Stimulated activated effector memory CD8-positive, alpha-beta T cell treated with anti-CD3 and anti-CD28 coated beads, Interleukin-12 subunit alpha, Interleukin-12 subunit beta, amount 100 ng/mL, for 72 hours (primary cell): ENCODE data around the gene LOXL4.

Experiments
- ATAC-seq: fragments of 150-1000 bp; cut with Tn5 transposase; 2 replicates; pipeline ENCODE4 v1.10.0; 2021
- DNase-seq, 2 donors: peaks; one replicate each; pipeline ENCODE4 v3.0.0; 2021 to 2022; ENCODE audit warnings: low spot score in 2 of 2
- H3K27ac Mint-ChIP-seq: one replicate; pipeline ENCODE4 v1.8.0; 2022; ENCODE audit warnings: mild to moderate bottlenecking, mixed read lengths
- H3K36me3 Mint-ChIP-seq: one replicate; pipeline ENCODE4 v1.8.0; 2022; ENCODE audit warnings: mild to moderate bottlenecking, mixed read lengths
- H3K4me1 Mint-ChIP-seq: one replicate; pipeline ENCODE4 v1.8.0; 2022; ENCODE audit warnings: mixed read lengths
- H3K4me3 Mint-ChIP-seq: one replicate; pipeline ENCODE4 v1.8.0; 2022; ENCODE audit warnings: mild to moderate bottlenecking, mixed read lengths
- H3K9me3 Mint-ChIP-seq: one replicate; pipeline ENCODE4 v1.8.0; 2022; ENCODE audit warnings: mixed read lengths

Gene LOXL4

DNA sequence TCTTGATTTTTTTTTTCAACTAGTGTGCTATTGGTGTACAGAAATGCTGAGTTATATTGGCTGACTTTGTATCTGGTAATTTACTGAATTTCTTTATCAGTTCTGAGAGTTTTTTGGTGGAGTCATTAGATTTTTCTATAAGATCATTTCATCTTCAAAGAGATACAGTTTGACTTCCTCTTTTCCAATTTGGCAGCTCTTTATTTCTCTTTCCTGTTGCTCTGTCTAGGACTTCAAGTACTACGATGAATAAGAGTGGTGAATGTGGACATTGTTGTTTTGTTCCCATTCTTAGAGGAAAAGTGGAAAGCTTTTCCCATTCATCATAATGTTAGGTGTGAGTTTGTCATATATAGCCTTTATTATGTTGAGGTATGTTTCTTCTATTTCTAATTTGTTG lies 50.2 kb downstream of the LOXL4 start:
- no peak for ATAC-seq
- H3K36me3 Mint-ChIP-seq: no peaks in the 10 kb centered on the region
- peaks cover 21% of the 10 kb centered on the region for H3K9me3 Mint-ChIP-seq
- no peak overlapping the region for H3K27ac Mint-ChIP-seq
- peaks cover 17% of the 10 kb centered on the region for H3K4me1 Mint-ChIP-seq
- no peak overlapping the region for H3K4me3 Mint-ChIP-seq
- no peak for DNase-seq

DNA sequence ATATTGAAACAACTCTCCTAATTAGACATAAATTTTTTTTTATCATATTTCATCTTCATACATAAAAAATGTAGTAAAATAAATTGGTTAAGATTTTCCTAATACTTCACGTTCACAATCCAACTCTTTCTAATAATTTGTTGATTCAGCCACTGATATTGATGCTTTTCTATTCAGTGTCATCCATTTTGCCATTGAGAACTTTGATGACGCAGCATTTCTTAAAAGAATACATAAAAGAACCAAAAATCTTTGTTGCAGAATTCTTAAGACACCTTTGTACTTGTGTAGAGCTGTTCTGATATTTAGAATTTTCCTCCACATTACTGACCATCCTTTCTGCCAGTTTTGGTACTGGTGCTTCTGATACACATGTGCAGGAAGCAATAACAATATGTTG lies 52.6 kb downstream of the LOXL4 start:
- H3K4me1 Mint-ChIP-seq: peaks cover 30% of the 10 kb centered on the region
- DNase-seq: no peak
- no peak overlapping the region for H3K27ac Mint-ChIP-seq
- no peak for ATAC-seq
- H3K9me3 Mint-ChIP-seq: peaks cover 21% of the 10 kb centered on the region
- peaks cover 8% of the 10 kb centered on the region for H3K36me3 Mint-ChIP-seq
- no peak overlapping the region for H3K4me3 Mint-ChIP-seq

DNA sequence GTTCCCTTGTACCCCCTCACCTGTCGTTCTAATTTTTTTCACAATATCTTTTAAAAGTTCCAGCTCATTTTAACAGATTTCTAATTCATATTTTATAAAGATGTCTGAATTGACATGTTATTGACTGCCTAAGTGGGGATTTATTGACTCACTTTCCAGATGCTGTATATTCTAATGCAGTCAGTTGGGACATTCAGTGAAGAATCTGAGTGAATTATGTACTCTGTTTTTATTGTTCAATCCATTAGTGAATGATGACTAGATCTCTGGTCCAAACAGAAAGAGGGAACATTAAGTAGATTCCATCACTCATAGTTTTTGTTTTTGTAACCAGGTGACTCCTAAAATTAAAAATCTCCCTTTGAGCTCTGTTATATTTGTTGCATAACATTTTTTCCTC lies 54.3 kb downstream of the LOXL4 start:
- Mint-ChIP-seq H3K4me3 (no peak overlapping the region), H3K27ac (no peak overlapping the region), H3K4me1 (peaks cover 41% of the 10 kb centered on the region), H3K36me3 (peaks cover 23% of the 10 kb centered on the region), H3K9me3 (peaks cover 10% of the 10 kb centered on the region)
- DNase-seq (no peak), ATAC-seq (peak; percentile 60)

DNA sequence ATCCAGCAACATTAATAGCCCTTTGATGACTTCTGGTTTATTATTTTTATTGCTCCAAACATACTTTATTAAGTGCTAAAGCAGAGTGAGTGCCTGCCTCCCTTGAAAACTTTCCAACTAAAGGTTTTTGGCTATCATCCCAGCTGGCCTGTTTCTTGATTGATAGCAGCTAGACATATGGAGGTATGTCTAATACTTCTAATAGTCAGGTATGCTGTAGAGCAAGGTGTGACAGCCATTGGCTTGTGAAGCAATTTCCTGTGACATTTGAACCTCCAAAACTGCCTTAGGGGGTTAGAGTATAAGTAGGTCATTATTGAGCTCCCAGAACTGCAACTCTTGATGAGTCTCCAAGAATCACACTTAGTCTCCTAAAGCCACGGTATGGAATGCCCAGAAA lies 55.8 kb downstream of the LOXL4 start:
- peaks cover 40% of the 10 kb centered on the region for H3K4me1 Mint-ChIP-seq
- H3K36me3 Mint-ChIP-seq: peaks cover 38% of the 10 kb centered on the region
- ATAC-seq (no peak), DNase-seq (no peak)
- H3K9me3 Mint-ChIP-seq: peaks cover 2% of the 10 kb centered on the region
- H3K27ac Mint-ChIP-seq: no peak overlapping the region
- no peak overlapping the region for H3K4me3 Mint-ChIP-seq

- Mint-ChIP-seq H3K4me3 (no peak overlapping the region), H3K4me1 (peaks cover 40% of the 10 kb centered on the region), H3K27ac (no peak overlapping the region), H3K36me3 (peaks cover 39% of the 10 kb centered on the region), H3K9me3 (no peaks in the 10 kb centered on the region)
- ATAC-seq: no peak
- no peak for DNase-seq
These were observed 58.6 kb downstream of the LOXL4 start for GRCh38 chr10:98209441-98209840.

DNA sequence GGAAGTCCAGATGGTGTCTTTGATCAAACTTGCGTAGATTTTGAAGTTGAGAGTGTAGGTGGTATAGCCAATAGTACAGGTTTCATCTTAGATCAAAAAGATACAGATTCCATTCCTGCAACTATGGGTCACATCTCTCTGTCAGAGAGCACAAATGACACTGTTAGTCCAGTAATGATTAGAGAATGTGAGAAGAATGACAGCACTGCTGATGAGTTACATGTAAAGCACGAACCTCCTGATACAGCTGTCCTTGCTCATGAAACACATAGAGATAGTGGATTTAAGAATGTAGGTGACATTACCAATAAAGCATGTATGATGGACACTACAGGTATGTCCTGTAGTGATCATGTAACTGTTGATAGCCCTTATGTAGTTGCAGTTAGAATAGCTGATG lies 59.1 kb downstream of the LOXL4 start:
- peaks cover 43% of the 10 kb centered on the region for H3K4me1 Mint-ChIP-seq
- H3K4me3 Mint-ChIP-seq: no peak overlapping the region
- ATAC-seq (peak; percentile 75), DNase-seq (no peak)
- H3K36me3 Mint-ChIP-seq: peaks cover 39% of the 10 kb centered on the region
- H3K9me3 Mint-ChIP-seq: no peaks in the 10 kb centered on the region
- H3K27ac Mint-ChIP-seq: no peak overlapping the region

- Mint-ChIP-seq H3K36me3 (peaks cover 52% of the 10 kb centered on the region), H3K4me1 (peaks cover 36% of the 10 kb centered on the region), H3K4me3 (no peak overlapping the region), H3K27ac (no peak overlapping the region), H3K9me3 (no peaks in the 10 kb centered on the region)
- DNase-seq (no peak), ATAC-seq (no peak)
These were observed 62.6 kb downstream of the LOXL4 start for GRCh38 chr10:98205351-98205750.

- Mint-ChIP-seq H3K9me3 (no peaks in the 10 kb centered on the region), H3K36me3 (peaks cover 23% of the 10 kb centered on the region), H3K27ac (no peak overlapping the region), H3K4me1 (peaks cover 22% of the 10 kb centered on the region), H3K4me3 (no peak overlapping the region)
- DNase-seq (no peak), ATAC-seq (no peak)
These were observed 65.6 kb downstream of the LOXL4 start for GRCh38 chr10:98202378-98202777.

- Mint-ChIP-seq H3K4me1 (peaks cover 28% of the 10 kb centered on the region), H3K36me3 (peaks cover 20% of the 10 kb centered on the region), H3K9me3 (no peaks in the 10 kb centered on the region), H3K4me3 (no peak overlapping the region), H3K27ac (no peak overlapping the region)
- DNase-seq: no peak
- ATAC-seq: no peak
These were observed 66.2 kb downstream of the LOXL4 start for GRCh38 chr10:98201760-98202159.
